ENCODE data around the gene EMILIN2.

DNA sequence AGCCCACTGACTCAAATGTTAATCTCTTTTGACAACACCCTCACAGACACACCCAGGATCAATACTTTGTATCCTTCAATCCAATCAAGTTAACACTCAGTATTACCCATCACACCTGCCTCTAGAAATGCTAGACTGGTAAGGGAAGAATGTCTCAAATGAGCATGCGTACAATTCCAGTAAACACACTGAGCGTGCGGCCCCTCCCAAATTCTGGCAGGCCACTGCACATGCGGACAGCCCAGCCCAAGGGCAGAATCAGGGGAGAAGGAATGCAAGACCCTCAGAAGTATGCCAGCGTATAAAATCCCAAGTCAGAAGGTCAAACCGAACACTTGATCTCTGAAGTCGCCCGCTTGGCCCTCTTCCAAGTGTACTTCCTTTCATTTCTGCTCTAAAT, 7.6 kb upstream of the EMILIN2 start:
- TF ChIP-seq, protein P1, sequence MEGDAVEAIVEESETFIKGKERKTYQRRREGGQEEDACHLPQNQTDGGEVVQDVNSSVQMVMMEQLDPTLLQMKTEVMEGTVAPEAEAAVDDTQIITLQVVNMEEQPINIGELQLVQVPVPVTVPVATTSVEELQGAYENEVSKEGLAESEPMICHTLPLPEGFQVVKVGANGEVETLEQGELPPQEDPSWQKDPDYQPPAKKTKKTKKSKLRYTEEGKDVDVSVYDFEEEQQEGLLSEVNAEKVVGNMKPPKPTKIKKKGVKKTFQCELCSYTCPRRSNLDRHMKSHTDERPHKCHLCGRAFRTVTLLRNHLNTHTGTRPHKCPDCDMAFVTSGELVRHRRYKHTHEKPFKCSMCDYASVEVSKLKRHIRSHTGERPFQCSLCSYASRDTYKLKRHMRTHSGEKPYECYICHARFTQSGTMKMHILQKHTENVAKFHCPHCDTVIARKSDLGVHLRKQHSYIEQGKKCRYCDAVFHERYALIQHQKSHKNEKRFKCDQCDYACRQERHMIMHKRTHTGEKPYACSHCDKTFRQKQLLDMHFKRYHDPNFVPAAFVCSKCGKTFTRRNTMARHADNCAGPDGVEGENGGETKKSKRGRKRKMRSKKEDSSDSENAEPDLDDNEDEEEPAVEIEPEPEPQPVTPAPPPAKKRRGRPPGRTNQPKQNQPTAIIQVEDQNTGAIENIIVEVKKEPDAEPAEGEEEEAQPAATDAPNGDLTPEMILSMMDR (conservative IDR thresholded peaks at IDR 0.05; ENCODE audit: low read length), result no peak
- no peak for TF ChIP-seq EZH2phosphoT487 (IDR thresholded peaks at IDR 0.05; ENCODE audit: borderline replicate concordance, low read depth, low read length)
